ENCODE measurements around the gene CEP72. TPM values are rescaled to one million over a fixed set of nuclear protein-coding genes. Genes with fewer than 3 reads are reported as not detected.

CEP72 gene
- total RNA-seq, 4 donors from 2014 or later, result 2.2 to 33.8 (median 4.5) TPM

DNA sequence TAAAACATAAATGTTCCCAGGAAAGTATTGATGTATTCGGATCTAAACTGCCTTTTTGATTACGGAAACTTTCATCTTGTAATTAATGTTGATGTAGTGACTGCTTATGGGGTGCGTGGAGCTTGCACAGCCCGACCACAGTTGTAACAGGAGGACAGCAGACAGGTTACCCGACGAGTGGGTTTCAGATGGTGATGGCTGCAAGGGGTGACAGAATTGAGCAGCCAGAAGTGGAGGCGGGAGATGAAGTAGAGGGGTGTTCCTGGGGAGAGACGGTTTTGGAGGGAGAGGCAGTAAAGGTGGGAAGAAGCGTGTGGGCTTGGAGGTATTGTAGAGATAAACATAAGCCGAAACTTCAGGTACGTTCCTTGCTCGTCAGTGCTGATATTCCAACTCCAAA, 5.8 kb downstream of the CEP72 start:
- no peaks in the 10 kb centered on the region for H3K27me3 ChIP-seq
- H3K9me3 ChIP-seq, result no peaks in the 10 kb centered on the region
- H3K4me3 ChIP-seq, result no peak overlapping the region
- no peak overlapping the region for H3K27ac ChIP-seq
- H3K36me3 ChIP-seq, result peaks cover 0 to 14% (median 0%) of the 10 kb centered on the region in 3 donors
- TF ChIP-seq, protein P1, sequence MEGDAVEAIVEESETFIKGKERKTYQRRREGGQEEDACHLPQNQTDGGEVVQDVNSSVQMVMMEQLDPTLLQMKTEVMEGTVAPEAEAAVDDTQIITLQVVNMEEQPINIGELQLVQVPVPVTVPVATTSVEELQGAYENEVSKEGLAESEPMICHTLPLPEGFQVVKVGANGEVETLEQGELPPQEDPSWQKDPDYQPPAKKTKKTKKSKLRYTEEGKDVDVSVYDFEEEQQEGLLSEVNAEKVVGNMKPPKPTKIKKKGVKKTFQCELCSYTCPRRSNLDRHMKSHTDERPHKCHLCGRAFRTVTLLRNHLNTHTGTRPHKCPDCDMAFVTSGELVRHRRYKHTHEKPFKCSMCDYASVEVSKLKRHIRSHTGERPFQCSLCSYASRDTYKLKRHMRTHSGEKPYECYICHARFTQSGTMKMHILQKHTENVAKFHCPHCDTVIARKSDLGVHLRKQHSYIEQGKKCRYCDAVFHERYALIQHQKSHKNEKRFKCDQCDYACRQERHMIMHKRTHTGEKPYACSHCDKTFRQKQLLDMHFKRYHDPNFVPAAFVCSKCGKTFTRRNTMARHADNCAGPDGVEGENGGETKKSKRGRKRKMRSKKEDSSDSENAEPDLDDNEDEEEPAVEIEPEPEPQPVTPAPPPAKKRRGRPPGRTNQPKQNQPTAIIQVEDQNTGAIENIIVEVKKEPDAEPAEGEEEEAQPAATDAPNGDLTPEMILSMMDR (IDR thresholded peaks at IDR 0.05), result no peak
- TF ChIP-seq POLR2A (IDR thresholded peaks at IDR 0.05), result no peak
- peaks cover 0 to 2% (median 0%) of the 10 kb centered on the region in 4 donors for H3K4me1 ChIP-seq
- DNase-seq, result peak in 1 of 3 donors; percentile 8

DNA sequence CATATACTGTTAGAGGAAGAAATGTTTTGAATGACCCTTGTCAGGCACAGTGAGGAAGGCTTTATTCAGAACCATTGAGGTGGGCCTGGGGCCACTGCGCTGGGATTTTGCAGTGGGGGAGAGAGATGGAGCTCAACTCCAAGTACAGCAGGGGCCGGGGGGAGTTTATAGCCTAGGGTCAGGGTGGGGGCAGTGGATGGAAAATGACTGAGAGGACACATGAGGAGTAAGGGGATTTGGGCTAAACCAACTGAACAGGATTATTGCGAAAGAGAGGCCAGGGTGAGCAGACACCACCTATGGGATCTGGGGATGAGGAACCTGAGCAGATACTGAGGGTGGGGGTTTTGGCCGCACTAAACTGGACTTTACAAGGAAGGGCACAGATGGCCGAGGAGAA, 6.3 kb downstream of the CEP72 start:
- Histone ChIP-seq H3K4me3 (no peak overlapping the region), H3K27ac (no peak overlapping the region), H3K36me3 (peaks cover 0 to 14% (median 0%) of the 10 kb centered on the region in 3 donors), H3K9me3 (no peaks in the 10 kb centered on the region), H3K4me1 (no peaks in the 10 kb centered on the region), H3K27me3 (no peaks in the 10 kb centered on the region)
- TF ChIP-seq, protein P1 (IDR thresholded peaks at IDR 0.05), result no peak
- no peak for TF ChIP-seq POLR2A (IDR thresholded peaks at IDR 0.05)
- peak in 2 of 3 donors; percentile 8 to 13 for DNase-seq

DNA sequence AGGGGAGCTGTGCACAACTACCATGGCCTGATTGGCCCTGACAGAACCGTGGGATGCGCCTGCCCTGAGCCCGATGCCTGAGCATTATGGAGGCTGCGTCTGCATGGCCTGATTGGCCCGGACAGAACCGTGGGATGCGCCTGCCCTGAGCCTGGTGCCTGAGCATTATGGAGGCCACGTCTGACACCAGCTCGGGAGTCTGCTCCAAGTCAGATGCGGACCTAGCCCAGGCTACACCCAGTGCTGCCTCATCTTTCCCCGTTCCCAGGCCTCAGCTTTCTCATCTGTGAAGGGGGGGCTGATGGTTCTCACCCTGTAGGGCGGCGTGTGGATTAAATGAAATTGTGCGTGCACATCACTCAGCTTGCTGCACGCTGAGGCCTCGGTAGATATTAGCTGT, 7.3 kb downstream of the CEP72 start:
- TF ChIP-seq, protein P1 (IDR thresholded peaks at IDR 0.05), result no peak
- TF ChIP-seq POLR2A (IDR thresholded peaks at IDR 0.05), result no peak
- peaks cover 0 to 15% (median 0%) of the 10 kb centered on the region in 3 donors for H3K36me3 ChIP-seq
- no peak overlapping the region for H3K27ac ChIP-seq
- no peak overlapping the region for H3K4me3 ChIP-seq
- peak in 2 of 3 donors; percentile 26 to 34 for DNase-seq
- no peaks in the 10 kb centered on the region for H3K9me3 ChIP-seq
- H3K4me1 ChIP-seq, result no peaks in the 10 kb centered on the region
- no peaks in the 10 kb centered on the region for H3K27me3 ChIP-seq

DNA sequence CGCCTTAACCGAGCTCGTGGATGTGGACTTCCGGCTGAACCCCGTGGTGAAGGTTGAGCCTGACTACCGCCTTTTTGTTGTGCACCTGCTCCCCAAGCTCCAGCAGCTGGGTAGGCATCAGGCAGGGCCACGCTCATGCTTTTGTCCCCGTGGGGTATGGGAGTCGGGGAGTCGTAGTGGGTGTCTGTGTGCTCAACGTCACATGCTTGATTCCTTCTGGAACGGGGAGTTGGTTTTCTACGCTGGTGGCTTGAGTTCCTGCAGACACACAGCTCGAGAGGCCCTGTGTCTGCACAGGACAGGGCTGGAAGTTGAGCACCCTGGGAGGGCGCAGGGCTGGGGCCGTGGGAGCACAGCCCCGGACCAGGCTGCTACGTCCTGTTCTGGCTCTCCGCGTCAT, 8.0 kb downstream of the CEP72 start:
- no peak for TF ChIP-seq POLR2A (IDR thresholded peaks at IDR 0.05)
- TF ChIP-seq, protein P1 (IDR thresholded peaks at IDR 0.05), result no peak
- Histone ChIP-seq H3K36me3 (peaks cover 0 to 19% (median 0%) of the 10 kb centered on the region in 3 donors), H3K4me1 (no peaks in the 10 kb centered on the region), H3K27me3 (no peaks in the 10 kb centered on the region), H3K9me3 (no peaks in the 10 kb centered on the region), H3K4me3 (no peak overlapping the region), H3K27ac (no peak overlapping the region)
- peak; percentile 5 to 30 (median 19) for DNase-seq

DNA sequence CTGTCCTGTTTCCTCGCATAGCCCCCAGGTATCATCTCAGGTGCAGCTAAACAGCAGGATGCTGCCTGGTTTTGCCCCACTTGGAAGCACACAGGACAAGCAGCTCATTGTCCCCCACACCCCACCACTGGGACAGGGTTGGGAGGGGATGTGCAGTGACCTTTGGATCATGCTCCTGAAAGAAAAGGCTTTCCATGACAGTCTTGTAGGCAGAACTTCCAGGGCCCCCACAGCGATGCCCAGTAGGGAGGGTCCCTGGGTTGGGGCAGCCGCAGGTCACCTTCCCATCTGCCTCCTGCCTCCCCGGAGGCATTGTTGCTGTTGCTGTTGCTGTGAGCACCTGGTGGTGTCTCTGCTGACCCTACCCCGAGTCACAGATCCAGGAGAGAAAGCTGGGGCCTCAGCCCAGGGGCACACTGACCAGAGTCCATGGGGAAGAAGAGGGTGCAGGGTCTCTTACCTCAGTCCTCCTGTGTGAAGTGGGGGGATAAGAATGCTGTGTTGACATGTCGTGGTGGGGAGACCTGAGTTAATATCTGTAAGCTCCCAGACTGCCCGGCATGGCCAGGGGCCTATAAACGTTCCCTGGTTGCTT, 8.5 kb downstream of the CEP72 start:
- DNase-seq, result peak; percentile 6 to 23 (median 21)
- Histone ChIP-seq H3K27me3 (no peaks in the 10 kb centered on the region), H3K4me1 (no peaks in the 10 kb centered on the region), H3K27ac (no peak overlapping the region), H3K36me3 (peaks cover 0 to 19% (median 0%) of the 10 kb centered on the region in 3 donors), H3K9me3 (no peaks in the 10 kb centered on the region), H3K4me3 (no peak overlapping the region)
- TF ChIP-seq POLR2A (IDR thresholded peaks at IDR 0.05), result no peak
- TF ChIP-seq, protein P1 (IDR thresholded peaks at IDR 0.05), result no peak
